Trophoblast cell (in vitro differentiated cells and primary cell): Measurements from ENCODE around the gene DTX4.

Experiments
- DNase-seq, 2 donors: peaks; one replicate each; pipeline ENCODE4 v3.0.0-alpha.2; 2016
- H2AFZ ChIP-seq: 2 replicates; pipeline ENCODE4 v1.6.1; 2013; ENCODE audit warnings: low read length, moderate library complexity, mild to moderate bottlenecking; ENCODE audit not compliant: insufficient read depth, poor library complexity
- H2AK5ac ChIP-seq: 2 replicates; pipeline ENCODE4 v1.6.1; 2013; ENCODE audit warnings: mild to moderate bottlenecking, low read length
- H2BK120ac ChIP-seq: 2 replicates; pipeline ENCODE4 v1.6.1; 2013; ENCODE audit warnings: low read length, mild to moderate bottlenecking, moderate library complexity; ENCODE audit not compliant: insufficient read depth, poor library complexity
- H2BK12ac ChIP-seq: 2 replicates; pipeline ENCODE4 v1.6.1; 2013; ENCODE audit warnings: mild to moderate bottlenecking, low read length, moderate library complexity
- H2BK5ac ChIP-seq: 2 replicates; pipeline ENCODE4 v1.6.1; 2013; ENCODE audit warnings: low read length, low read depth, moderate library complexity, mild to moderate bottlenecking; ENCODE audit not compliant: poor library complexity
- H3K14ac ChIP-seq: 2 replicates; pipeline ENCODE4 v1.6.1; 2013; ENCODE audit warnings: mild to moderate bottlenecking, low read length
- H3K18ac ChIP-seq: 2 replicates; pipeline ENCODE4 v1.6.1; 2013; ENCODE audit warnings: mild to moderate bottlenecking, low read length
- H3K23ac ChIP-seq: 2 replicates; pipeline ENCODE4 v1.6.1; 2013; ENCODE audit warnings: low read length
- H3K27ac ChIP-seq: 2 replicates; pipeline ENCODE4 v1.5.1; 2013; ENCODE audit warnings: low read depth, mild to moderate bottlenecking, inconsistent platforms, low read length, moderate library complexity
- H3K27me3 ChIP-seq: 2 replicates; pipeline ENCODE4 v1.6.1; 2013; ENCODE audit warnings: inconsistent platforms, mild to moderate bottlenecking, low read length, moderate library complexity; ENCODE audit not compliant: insufficient read depth
- H3K36me3 ChIP-seq, 2 experiments: 1 replicate in 1 of 2; 2 replicates in 1 of 2; pipeline ENCODE4 v1.6.1; 2013; ENCODE audit warnings: low read length in 2 of 2, mild to moderate bottlenecking in 2 of 2, moderate library complexity in 1 of 2; ENCODE audit not compliant: insufficient read depth in 2 of 2, control insufficient read depth in 1 of 2
- H3K4ac ChIP-seq: 2 replicates; pipeline ENCODE4 v1.6.1; 2013; ENCODE audit warnings: low read depth, mild to moderate bottlenecking, low read length, moderate library complexity
- H3K4me1 ChIP-seq, 2 experiments: 1 replicate in 1 of 2; 2 replicates in 1 of 2; pipeline ENCODE4 v1.6.1; 2013; ENCODE audit warnings: low read length in 2 of 2, mild to moderate bottlenecking in 2 of 2, moderate library complexity in 1 of 2; ENCODE audit not compliant: insufficient read depth in 2 of 2, control insufficient read depth in 1 of 2
- H3K4me2 ChIP-seq: 2 replicates; pipeline ENCODE4 v1.6.1; 2013; ENCODE audit warnings: inconsistent platforms, mild to moderate bottlenecking, low read length, moderate library complexity
- H3K4me3 ChIP-seq: 2 replicates; pipeline ENCODE4 v1.5.1; 2013; ENCODE audit warnings: mild to moderate bottlenecking, low read depth, low read length, inconsistent platforms
- H3K79me1 ChIP-seq: one replicate; pipeline ENCODE4 v1.6.1; 2013; ENCODE audit warnings: low read length
- H3K79me2 ChIP-seq: 2 replicates; pipeline ENCODE4 v1.6.1; 2013; ENCODE audit warnings: low read length, mild to moderate bottlenecking; ENCODE audit not compliant: control insufficient read depth, insufficient read depth, poor library complexity
- H3K9ac ChIP-seq: 2 replicates; pipeline ENCODE4 v1.6.1; 2013; ENCODE audit warnings: mild to moderate bottlenecking, low read length
- H3K9me3 ChIP-seq: 2 replicates; pipeline ENCODE4 v1.6.1; 2013; ENCODE audit warnings: low read depth, mild to moderate bottlenecking, control low read depth, inconsistent platforms, low read length; ENCODE audit not compliant: insufficient read depth
- H4K12ac ChIP-seq: 2 replicates; pipeline ENCODE4 v1.6.1; 2013; ENCODE audit warnings: low read depth, mild to moderate bottlenecking, low read length, moderate library complexity
- H4K8ac ChIP-seq: 2 replicates; pipeline ENCODE4 v1.6.1; 2013; ENCODE audit warnings: low read depth, mild to moderate bottlenecking, low read length, moderate library complexity
- H4K91ac ChIP-seq: one replicate; pipeline ENCODE4 v1.6.1; 2013; ENCODE audit warnings: low read depth, mild to moderate bottlenecking, low read length, moderate library complexity
- WGBS: extraction: QIAGEN DNeasy Blood & Tissue Kit; methylation state at CpG from one replicate; pipeline ENCODE4 v1.1.7; 2013; ENCODE audit warnings: missing lambda C conversion rate; ENCODE audit not compliant: insufficient read length, insufficient coverage; ENCODE audit errors: extremely low coverage; 5-methylcytosine and 5-hydroxymethylcytosine counted together

The DTX4 gene

DNA sequence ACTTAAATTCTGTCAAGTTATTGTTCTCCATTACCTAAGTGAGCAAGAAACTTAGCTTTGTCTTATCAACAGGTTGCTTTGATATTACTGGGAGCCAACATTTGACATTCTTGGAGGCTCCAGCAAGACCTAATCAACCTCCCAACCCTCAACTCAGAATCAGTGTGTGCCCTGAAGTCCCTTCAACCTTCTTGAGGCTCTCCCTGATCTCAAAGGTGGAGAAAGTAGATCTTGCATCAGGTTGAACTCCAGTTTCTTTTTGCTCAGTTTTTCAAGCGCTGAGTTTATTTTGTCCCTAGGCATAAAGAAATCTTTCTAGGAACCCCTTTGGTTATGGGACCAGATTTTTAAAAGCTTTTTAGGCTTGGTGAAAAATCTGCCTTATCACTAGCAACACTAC lies 27.8 kb upstream of the DTX4 start:
- no peak overlapping the region for H2BK5ac ChIP-seq
- DNase-seq = no peak
- no peak overlapping the region for H3K27ac ChIP-seq
- H3K18ac ChIP-seq = no peak overlapping the region
- H3K27me3 ChIP-seq = no peaks in the 10 kb centered on the region
- no peak overlapping the region for H4K12ac ChIP-seq
- no peak overlapping the region for H2AFZ ChIP-seq
- peak overlapping the region; percentile 72 for H3K4me2 ChIP-seq
- no peak overlapping the region for H3K4me3 ChIP-seq
- no CpG with 5 or more reads among the region's 1 CpG for WGBS
- H3K36me3 ChIP-seq = no peaks in the 10 kb centered on the region
- no peak overlapping the region for H4K8ac ChIP-seq
- H3K79me1 ChIP-seq = peaks cover 6% of the 10 kb centered on the region
- no peak overlapping the region for H2BK120ac ChIP-seq
- no peak overlapping the region for H3K23ac ChIP-seq
- H4K91ac ChIP-seq = no peak overlapping the region
- H2AK5ac ChIP-seq = no peak overlapping the region
- H3K79me2 ChIP-seq = no peaks in the 10 kb centered on the region
- no peaks in the 10 kb centered on the region for H3K9me3 ChIP-seq
- no peak overlapping the region for H3K4ac ChIP-seq
- peaks cover 6 to 7% of the 10 kb centered on the region in 2 experiments for H3K4me1 ChIP-seq
- H3K9ac ChIP-seq = no peak overlapping the region
- no peak overlapping the region for H2BK12ac ChIP-seq
- H3K14ac ChIP-seq = no peak overlapping the region

DNA sequence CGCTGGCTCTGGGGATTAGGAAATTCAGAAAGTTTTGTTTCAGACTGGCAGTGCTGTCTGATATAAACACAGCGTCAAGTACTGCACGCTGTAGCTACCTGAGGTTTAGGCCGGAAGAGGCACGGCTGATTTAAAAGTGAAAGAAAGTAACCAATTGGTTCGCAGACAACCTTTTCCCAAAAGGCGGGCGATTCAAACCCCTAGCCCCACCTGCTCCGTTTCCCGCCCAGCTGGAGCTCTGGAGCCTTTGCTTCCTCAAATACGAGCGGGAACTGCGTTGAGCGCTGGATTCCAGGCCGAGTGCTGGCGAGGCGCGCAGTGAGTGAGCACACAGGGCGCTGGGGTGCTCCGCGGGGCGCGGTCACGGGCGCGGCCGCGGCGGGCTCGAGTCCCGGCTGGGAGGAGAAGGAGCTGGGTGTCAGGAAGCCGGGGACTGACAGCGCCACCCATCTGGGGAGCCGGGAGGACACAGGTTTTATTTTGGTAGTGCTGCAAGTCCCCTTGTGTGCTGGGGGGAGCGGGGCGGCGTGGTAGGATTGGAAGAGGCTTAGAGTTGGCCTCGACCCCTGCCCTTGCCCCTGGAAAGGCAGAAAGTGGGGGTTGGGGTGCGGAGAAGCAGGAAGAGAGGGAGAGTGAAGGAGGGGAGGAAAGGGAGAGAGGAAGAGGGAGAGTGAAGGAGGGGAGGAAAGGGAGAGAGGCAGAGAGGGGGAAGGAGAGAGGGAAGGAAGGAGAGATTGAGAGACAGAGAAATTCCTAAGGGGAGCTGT lies 27.2 kb upstream of the DTX4 start:
- peaks cover 6 to 7% of the 10 kb centered on the region in 2 experiments for H3K4me1 ChIP-seq
- H2BK5ac ChIP-seq = no peak overlapping the region
- H3K4me2 ChIP-seq = peak overlapping the region; percentile 72
- H3K27me3 ChIP-seq = no peaks in the 10 kb centered on the region
- H3K4ac ChIP-seq = peak overlapping the region; percentile 39
- no peak overlapping the region for H3K27ac ChIP-seq
- WGBS = no CpG with 5 or more reads among the region's 39 CpGs
- no peak overlapping the region for H3K23ac ChIP-seq
- no peak overlapping the region for H2BK12ac ChIP-seq
- no peak overlapping the region for H3K9ac ChIP-seq
- peak overlapping the region; percentile 30 for H2BK120ac ChIP-seq
- H4K12ac ChIP-seq = no peak overlapping the region
- H4K91ac ChIP-seq = peak overlapping the region; percentile 50
- no peaks in the 10 kb centered on the region for H3K9me3 ChIP-seq
- H3K14ac ChIP-seq = peak overlapping the region; percentile 9
- H4K8ac ChIP-seq = peak overlapping the region; percentile 75
- peak; percentile 16 to 60 for DNase-seq
- H2AK5ac ChIP-seq = no peak overlapping the region
- no peaks in the 10 kb centered on the region for H3K79me2 ChIP-seq
- H3K36me3 ChIP-seq = no peaks in the 10 kb centered on the region
- H3K18ac ChIP-seq = peak overlapping the region; percentile 60
- peaks cover 6% of the 10 kb centered on the region for H3K79me1 ChIP-seq
- peak overlapping the region; percentile 77 for H2AFZ ChIP-seq
- H3K4me3 ChIP-seq = peak overlapping the region; percentile 69

- H4K91ac ChIP-seq = no peak overlapping the region
- H2BK12ac ChIP-seq = no peak overlapping the region
- H3K4me1 ChIP-seq = peaks cover 6 to 7% of the 10 kb centered on the region in 2 experiments
- no peaks in the 10 kb centered on the region for H3K79me2 ChIP-seq
- no CpG with 5 or more reads among the region's 4 CpGs for WGBS
- no peak overlapping the region for H4K8ac ChIP-seq
- peak in 1 of 2 donors; percentile 41 for DNase-seq
- no peak overlapping the region for H3K4me3 ChIP-seq
- no peaks in the 10 kb centered on the region for H3K9me3 ChIP-seq
- H2AK5ac ChIP-seq = no peak overlapping the region
- H3K79me1 ChIP-seq = peaks cover 6% of the 10 kb centered on the region
- H2BK120ac ChIP-seq = no peak overlapping the region
- H3K9ac ChIP-seq = no peak overlapping the region
- H3K18ac ChIP-seq = no peak overlapping the region
- no peaks in the 10 kb centered on the region for H3K36me3 ChIP-seq
- H3K4ac ChIP-seq = no peak overlapping the region
- H3K23ac ChIP-seq = no peak overlapping the region
- no peak overlapping the region for H2BK5ac ChIP-seq
- H4K12ac ChIP-seq = no peak overlapping the region
- no peak overlapping the region for H2AFZ ChIP-seq
- H3K4me2 ChIP-seq = no peak overlapping the region
- no peak overlapping the region for H3K14ac ChIP-seq
- no peaks in the 10 kb centered on the region for H3K27me3 ChIP-seq
- no peak overlapping the region for H3K27ac ChIP-seq
Measured at GRCh38 chr11:59145534-59145933, 26.4 kb upstream of the DTX4 start.

GRCh38 chr11:59151761-59152160 lies 20.2 kb upstream of the DTX4 start:
- Histone ChIP-seq H3K27me3 (no peaks in the 10 kb centered on the region), H3K4me3 (no peak overlapping the region), H4K91ac (no peak overlapping the region), H3K79me2 (no peaks in the 10 kb centered on the region), H3K27ac (no peak overlapping the region), H2AFZ (no peak overlapping the region), H3K23ac (no peak overlapping the region), H3K4me2 (no peak overlapping the region), H4K12ac (no peak overlapping the region), H3K4me1 (peaks cover 0 to 6% of the 10 kb centered on the region in 2 experiments), H3K9me3 (no peaks in the 10 kb centered on the region), H2BK12ac (no peak overlapping the region), H2BK5ac (no peak overlapping the region), H3K9ac (no peak overlapping the region), H3K18ac (no peak overlapping the region), H4K8ac (no peak overlapping the region), H3K4ac (no peak overlapping the region), H2BK120ac (no peak overlapping the region), H3K36me3 (no peaks in the 10 kb centered on the region), H2AK5ac (no peak overlapping the region), H3K14ac (no peak overlapping the region), H3K79me1 (no peaks in the 10 kb centered on the region)
- DNase-seq = no peak
- WGBS = no CpG with 5 or more reads among the region's 1 CpG
